Endothelial cell of umbilical vein (primary cell): ENCODE results near the gene NFKBIL1. TPM values are rescaled to one million over a fixed set of nuclear protein-coding genes. Genes with fewer than 3 reads are reported as not detected.

Experiments used
- BruUV-seq: library from RNA; stranded (reverse); fragments of 400-500 nt; replicated peaks from 2 replicates; lab custom pipeline; 2021; lab: Mats Ljungman, UMichigan
- CTCF ChIA-PET: fragments of 300-600, 350-600 bp; sonication (Branson Sonifier 250); formaldehyde crosslinking; loops from one replicate; lab custom pipeline; 2021; ENCODE audit warnings: antibody characterized with exemption, inconsistent platforms; lab: Charles Lee
- POLR2A ChIA-PET: fragments of 300-600, 350-600 bp; sonication (Branson Sonifier 250); formaldehyde crosslinking; loops from one replicate; lab custom pipeline; 2021; ENCODE audit warnings: antibody characterized with exemption, inconsistent platforms; lab: Charles Lee
- DNase-seq: peaks from one replicate; pipeline ENCODE4 v3.0.0-alpha.2; 2011; ENCODE audit warnings: low read depth, low spot score
- FAIRE-seq: peaks from 2 replicates; lab custom pipeline; 2011; peaks lifted over from hg19 to GRCh38; lab: Jason Lieb, UNC
- H2AFZ ChIP-seq: 2 replicates; pipeline ENCODE4 v1.6.0; 2012; ENCODE audit warnings: low read depth, low read length, control low read depth, inconsistent platforms
- H3K27ac ChIP-seq: 2 replicates; pipeline ENCODE4 v1.5.1; 2011; ENCODE audit warnings: low read depth, mild to moderate bottlenecking, control low read depth, low read length, moderate library complexity; ENCODE audit not compliant: insufficient read depth
- H3K27me3 ChIP-seq, 2 experiments: 2 replicates each; pipeline versions ENCODE4 v1.6.0 to v1.6.1; 2011; ENCODE audit warnings: low read length in 2 of 2, mixed read lengths in 1 of 2; ENCODE audit not compliant: control insufficient read depth in 2 of 2, insufficient read depth in 2 of 2
- H3K36me3 ChIP-seq, 2 experiments: 2 replicates in 1 of 2; 3 replicates in 1 of 2; pipeline ENCODE4 v1.5.1; 2011; ENCODE audit warnings: low read length in 2 of 2, mild to moderate bottlenecking in 1 of 2, moderate library complexity in 1 of 2; ENCODE audit not compliant: control insufficient read depth in 2 of 2, insufficient read depth in 2 of 2; ENCODE audit errors: extremely low read depth in 1 of 2
- H3K4me1 ChIP-seq: 3 replicates; pipeline ENCODE4 v1.5.1; 2011; ENCODE audit warnings: mild to moderate bottlenecking, low read length; ENCODE audit not compliant: control insufficient read depth, insufficient read depth; ENCODE audit errors: extremely low read depth
- H3K4me2 ChIP-seq: 2 replicates; pipeline ENCODE4 v1.6.1; 2011; ENCODE audit warnings: low read length, control low read depth, mixed read lengths; ENCODE audit not compliant: insufficient read depth
- H3K4me3 ChIP-seq, 3 experiments: fragments of 200-600 bp in 1 of 3; sonication (generic), shearing (Covaris generic) in 1 of 3; replicated peaks in 1 of 3; 2 replicates each; pipeline ENCODE4 v1.5.1; 2011 to 2016; ENCODE audit warnings: control low read depth in 3 of 3, low read length in 3 of 3, mild to moderate bottlenecking in 2 of 3, inconsistent platforms in 1 of 3, low read depth in 1 of 3, moderate library complexity in 1 of 3; ENCODE audit not compliant: insufficient read depth in 1 of 3
- H3K79me2 ChIP-seq: 2 replicates; pipeline ENCODE4 v1.6.0; 2012; ENCODE audit warnings: low read length, inconsistent platforms; ENCODE audit not compliant: control insufficient read depth, insufficient read depth
- H3K9ac ChIP-seq: replicated peaks from 2 replicates; pipeline ENCODE3; 2011; ENCODE audit warnings: low read length, control low read depth; ENCODE audit not compliant: insufficient read depth; ENCODE audit errors: extremely low read depth
- H3K9me1 ChIP-seq: replicated peaks from 3 replicates; pipeline ENCODE4 v1.6.0; 2011; ENCODE audit warnings: mild to moderate bottlenecking, low read length; ENCODE audit not compliant: control insufficient read depth, insufficient read depth; ENCODE audit errors: extremely low read depth
- H3K9me3 ChIP-seq: replicated peaks from 2 replicates; pipeline ENCODE4 v1.5.1; 2012; ENCODE audit warnings: low read length, inconsistent platforms; ENCODE audit not compliant: control insufficient read depth, insufficient read depth
- H4K20me1 ChIP-seq: replicated peaks from 2 replicates; pipeline ENCODE3; 2011; ENCODE audit warnings: mild to moderate bottlenecking, low read length; ENCODE audit not compliant: control insufficient read depth, insufficient read depth; ENCODE audit errors: extremely low read depth
- CTCF ChIP-seq, 2 donors: IDR thresholded peaks; 1 replicate in 1 of 2; 2 replicates in 1 of 2; pipeline ENCODE4 v1.5.1; 2011; ENCODE audit warnings: low read length in 2 of 2, mild to moderate bottlenecking in 2 of 2, moderate library complexity in 2 of 2, control low read depth in 1 of 2, inconsistent platforms in 1 of 2, low read depth in 1 of 2; ENCODE audit not compliant: insufficient read depth in 1 of 2; ENCODE audit errors: extremely low read depth in 1 of 2
- EZH2 ChIP-seq: IDR thresholded peaks from 2 replicates; pipeline ENCODE4 v1.6.1; 2012; ENCODE audit warnings: borderline replicate concordance, low read depth, mild to moderate bottlenecking, moderate library complexity, low read length, inconsistent platforms; ENCODE audit not compliant: severe bottlenecking
- FOS ChIP-seq: IDR thresholded peaks from 2 replicates; pipeline ENCODE4 v1.6.1; 2011; ENCODE audit warnings: mild to moderate bottlenecking, low read length, moderate library complexity, borderline replicate concordance; ENCODE audit not compliant: insufficient read depth
- GATA2 ChIP-seq: IDR thresholded peaks from 2 replicates; pipeline ENCODE4 v1.7.0; 2011; ENCODE audit warnings: low read depth, mild to moderate bottlenecking, moderate library complexity, mixed read lengths, low read length; ENCODE audit not compliant: insufficient read length, insufficient read depth
- MYC ChIP-seq: IDR thresholded peaks from one replicate; pipeline ENCODE4 v1.6.1; 2011; ENCODE audit warnings: mild to moderate bottlenecking, low read depth, low read length
- POLR2A ChIP-seq: IDR thresholded peaks from 2 replicates; pipeline ENCODE4 v1.6.1; 2012; ENCODE audit warnings: low read depth, mild to moderate bottlenecking, control low read depth, low read length
- POLR2AphosphoS5 ChIP-seq: IDR thresholded peaks from 2 replicates; pipeline ENCODE4 v1.6.1; 2012; ENCODE audit warnings: low read depth, mild to moderate bottlenecking, control low read depth, low read length, moderate library complexity; ENCODE audit not compliant: insufficient read depth
- dilution Hi-C: fragments of 300-500 bp; cut with MboI; formaldehyde crosslinking; loops from one replicate; pipeline ENCODE4 v1.15.0; 2019; ENCODE audit warnings: low sequenced_read_pairs; ENCODE audit not compliant: extremely low pct_ligation_motif_present
- intact Hi-C: fragments of 100-400 bp; cut with micrococcal nuclease; formaldehyde crosslinking; loops from one replicate; pipeline ENCODE4 v1.10.0; 2022
- polyA plus RNA-seq, 4 experiments: library from polyadenylated mRNA; depleted of rRNA in 3 of 4; stranded (reverse) in 3 of 4; unstranded in 1 of 4; fragments of >200 nt; gene quantifications; 2 replicates each; pipeline versions ENCODE4 v1.2.1 to v1.2.3, GENCODE V29; 2011 to 2012; ENCODE audit warnings: missing spikeins in 1 of 4
- total RNA-seq: library from RNA; stranded (reverse); gene quantifications from 2 replicates; pipeline ENCODE4 v1.2.3, GENCODE V29; 2021
- TF ChIP-seq, protein P1 (sequence below): IDR thresholded peaks from 2 replicates; pipeline ENCODE4 v1.6.1; 2011; ENCODE audit not compliant: insufficient read depth, insufficient read length

Gene NFKBIL1
- total and polyA plus RNA-seq, 2 donors (not counting 3 experiments of a cell fraction or from before 2014, with no cell fraction given): 9.9 to 15.5 TPM

DNA sequence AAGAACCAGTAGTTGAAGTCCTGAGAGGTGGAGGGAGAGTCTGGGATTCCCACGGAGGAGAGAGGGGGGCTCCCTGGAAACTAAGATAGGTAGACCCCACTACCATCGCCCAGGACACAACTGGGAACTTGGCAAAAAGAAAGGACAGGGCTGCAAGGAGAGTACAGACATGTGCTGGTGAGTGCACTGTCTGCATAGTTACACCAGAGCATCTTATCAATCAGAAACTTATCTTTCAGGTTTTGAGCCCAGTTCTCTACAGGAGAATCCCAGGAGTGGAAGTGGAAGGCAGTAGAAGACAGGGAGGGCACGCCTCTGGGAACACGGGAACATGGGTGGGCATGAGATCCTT, 12.2 kb downstream of the NFKBIL1 start:
- peaks cover 69% of the 10 kb centered on the region for H3K4me1 ChIP-seq
- peak overlapping the region; percentile 98 for H3K27ac ChIP-seq
- H3K9me3 ChIP-seq: no peaks in the 10 kb centered on the region
- peak overlapping the region; percentile 90 for H3K4me2 ChIP-seq
- DNase-seq (peak; percentile 40), FAIRE-seq (peak; percentile 12)
- no peaks in the 10 kb centered on the region for H3K9me1 ChIP-seq
- TF ChIP-seq GATA2 (no peak), FOS (no peak), POLR2AphosphoS5 (no peak), EZH2 (no peak), POLR2A (no peak), CTCF (IDR thresholded peaks at IDR 0.05; ENCODE audit: extremely low read depth in 1 of 2, insufficient read depth in 1 of 2, low read depth in 1 of 2, low read length in 2 of 2) (no peak), MYC (no peak)
- TF ChIP-seq, protein P1, sequence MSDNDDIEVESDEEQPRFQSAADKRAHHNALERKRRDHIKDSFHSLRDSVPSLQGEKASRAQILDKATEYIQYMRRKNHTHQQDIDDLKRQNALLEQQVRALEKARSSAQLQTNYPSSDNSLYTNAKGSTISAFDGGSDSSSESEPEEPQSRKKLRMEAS: no peak
- H4K20me1 ChIP-seq: no peaks in the 10 kb centered on the region
- no peak overlapping the region for H2AFZ ChIP-seq
- POLR2A ChIA-PET: interaction anchor here (0.6 to 0.9 kb wide), 2 partner anchors 21 to 268 kb away, joined by 3 to 5 read pairs; partner anchors contain the start of gene HSPA1B
- CTCF ChIA-PET: interaction anchor here (1.5 to 31.0 kb wide), 3 partner anchors 9 to 29 kb away, joined by 5 to 1517 read pairs (median 31); partner anchors contain the start of genes LST1, LTB, NCR3 and NFKBIL1
- dilution Hi-C loops: no loop called here
- intact Hi-C loops: no loop called here
- BruUV-seq: TSS peak; percentile 80
- H3K27me3 ChIP-seq: no peaks in the 10 kb centered on the region
- peak overlapping the region; percentile 82 for H3K9ac ChIP-seq
- H3K36me3 ChIP-seq: peaks cover 2 to 10% of the 10 kb centered on the region in 2 experiments
- peaks cover 7% of the 10 kb centered on the region for H3K79me2 ChIP-seq
- peak overlapping the region in 1 of 3 experiments; percentile 29 for H3K4me3 ChIP-seq
